PFSK-1 (cell line): ENCODE measurements around the gene BMI1.

Experiments used
- FOXP2 ChIP-seq: optimal IDR thresholded peaks from 2 replicates; pipeline ENCODE3; 2011; ENCODE audit warnings: borderline replicate concordance, control low read depth, inconsistent platforms; ENCODE audit not compliant: insufficient read depth; ENCODE audit errors: extremely low read length, extremely low read depth
- POLR2AphosphoS5 ChIP-seq: IDR thresholded peaks from 2 replicates; pipeline ENCODE4 v1.6.1; 2012; ENCODE audit warnings: low read depth, mild to moderate bottlenecking, control low read depth, low read length, moderate library complexity
- REST ChIP-seq, 2 experiments: IDR thresholded peaks; 2 replicates each; pipeline versions ENCODE4 v1.6.1 to v1.8.0; 2011 to 2012; ENCODE audit warnings: low read depth in 2 of 2, low read length in 2 of 2, control low read depth in 1 of 2, inconsistent platforms in 1 of 2, mild to moderate bottlenecking in 1 of 2, moderate library complexity in 1 of 2; ENCODE audit not compliant: insufficient read depth in 1 of 2
- SIN3A ChIP-seq: IDR thresholded peaks from 2 replicates; pipeline ENCODE4 v1.6.1; 2012; ENCODE audit warnings: mild to moderate bottlenecking, low read length, moderate library complexity, borderline replicate concordance; ENCODE audit not compliant: insufficient read depth
- TAF1 ChIP-seq: IDR thresholded peaks from 2 replicates; pipeline ENCODE4 v1.6.1; 2012; ENCODE audit warnings: low read length, control low read depth, borderline replicate concordance; ENCODE audit not compliant: insufficient read depth

Gene BMI1

GRCh38 chr10:22341926-22342196 is 21.0 kb downstream of the BMI1 start:
- TF ChIP-seq POLR2AphosphoS5 (no peak), SIN3A (no peak), REST (IDR thresholded peaks at IDR 0.05; ENCODE audit: insufficient read depth in 1 of 2, low read depth in 2 of 2, low read length in 2 of 2) (no peak), TAF1 (no peak), FOXP2 (no peak)

GRCh38 chr10:22342421-22342820 is 21.5 kb downstream of the BMI1 start:
- no peak for TF ChIP-seq REST (IDR thresholded peaks at IDR 0.05; ENCODE audit: insufficient read depth in 1 of 2, low read depth in 2 of 2, low read length in 2 of 2)
- TF ChIP-seq FOXP2: no peak
- no peak for TF ChIP-seq TAF1
- no peak for TF ChIP-seq SIN3A
- TF ChIP-seq POLR2AphosphoS5: no peak

- TF ChIP-seq TAF1 (no peak), SIN3A (no peak), FOXP2 (no peak), POLR2AphosphoS5 (no peak), REST (IDR thresholded peaks at IDR 0.05; ENCODE audit: insufficient read depth in 1 of 2, low read depth in 2 of 2, low read length in 2 of 2) (no peak)
Measured at GRCh38 chr10:22343731-22344130, 22.8 kb downstream of the BMI1 start.

GRCh38 chr10:22344249-22344648 is 23.4 kb downstream of the BMI1 start:
- TF ChIP-seq FOXP2 (no peak), POLR2AphosphoS5 (no peak), TAF1 (no peak), REST (IDR thresholded peaks at IDR 0.05; ENCODE audit: insufficient read depth in 1 of 2, low read depth in 2 of 2, low read length in 2 of 2) (no peak), SIN3A (no peak)

- TF ChIP-seq FOXP2 (no peak), SIN3A (no peak), REST (IDR thresholded peaks at IDR 0.05; ENCODE audit: insufficient read depth in 1 of 2, low read depth in 2 of 2, low read length in 2 of 2) (no peak), POLR2AphosphoS5 (no peak), TAF1 (no peak)
Measured at GRCh38 chr10:22344781-22345300, 23.9 kb downstream of the BMI1 start.
